Spleen (tissue), 11 donors: Measurements from ENCODE around the gene TFB2M. TPM values are rescaled to one million over a fixed set of nuclear protein-coding genes. Genes with fewer than 3 reads are reported as not detected.
"Not testable (repeated sequence)": the region's sequence is repeated elsewhere in the genome, so short reads cannot be mapped to it uniquely, and the experiment has no call there.

Experiments used
- DNase-seq: peaks from one replicate; pipeline ENCODE4 v3.0.0-alpha.2; 2020
- H3K27ac ChIP-seq, 8 donors: fragments of 200-600 bp; sonication (generic) in 7 of 8; 1 replicate in 4 of 8; 2 replicates in 4 of 8; pipeline versions ENCODE4 v1.5.0 to v1.8.0; 2016 to 2021; ENCODE audit warnings: inconsistent platforms in 4 of 8, mild to moderate bottlenecking in 4 of 8, moderate library complexity in 1 of 8
- H3K27me3 ChIP-seq, 7 donors: fragments of 200-600 bp; sonication (generic) in 6 of 7; replicated peaks in 1 of 7; 1 replicate in 4 of 7; 2 replicates in 3 of 7; pipeline versions ENCODE4 v1.5.0 to v1.8.0; 2016 to 2021; ENCODE audit warnings: inconsistent platforms in 3 of 7, mild to moderate bottlenecking in 1 of 7
- H3K36me3 ChIP-seq, 6 donors: fragments of 200-600 bp; sonication (generic) in 5 of 6; 1 replicate in 4 of 6; 2 replicates in 2 of 6; pipeline versions ENCODE4 v1.5.0 to v1.8.0; 2016 to 2021; ENCODE audit warnings: inconsistent platforms in 2 of 6
- H3K4me1 ChIP-seq, 6 donors: fragments of 200-600 bp; sonication (generic) in 5 of 6; 1 replicate in 3 of 6; 2 replicates in 3 of 6; pipeline versions ENCODE4 v1.5.0 to v1.8.0; 2016 to 2021; ENCODE audit warnings: inconsistent platforms in 3 of 6
- H3K4me3 ChIP-seq, 8 donors: fragments of 200-600 bp; sonication (generic) in 7 of 8; 1 replicate in 4 of 8; 2 replicates in 4 of 8; pipeline versions ENCODE4 v1.5.0 to v1.8.0; 2016 to 2021; ENCODE audit warnings: inconsistent platforms in 4 of 8, mild to moderate bottlenecking in 4 of 8, moderate library complexity in 2 of 8
- H3K9me3 ChIP-seq, 8 donors: fragments of 200-600 bp; sonication (generic) in 7 of 8; 1 replicate in 4 of 8; 2 replicates in 4 of 8; pipeline versions ENCODE4 v1.5.0 to v1.8.0; 2016 to 2021; ENCODE audit warnings: inconsistent platforms in 4 of 8
- CTCF ChIP-seq, 11 experiments: fragments of 200-600 bp in 7 of 11; fragments of 450-650 bp in 4 of 11; sonication (generic) in 4 of 11; IDR thresholded peaks in 8 of 11; conservative IDR thresholded peaks in 3 of 11; 1 replicate in 7 of 11; 2 replicates in 4 of 11; pipeline versions ENCODE4 v1.4.0 to v1.8.0; 2016 to 2021; ENCODE audit warnings: antibody characterized with exemption in 11 of 11, inconsistent platforms in 4 of 11, mild to moderate bottlenecking in 1 of 11
- POLR2A ChIP-seq, 3 donors: fragments of 450-650 bp; IDR thresholded peaks; one replicate each; pipeline ENCODE4 v1.5.1; 2017; ENCODE audit warnings: antibody characterized with exemption in 3 of 3, mild to moderate bottlenecking in 1 of 3
- POLR2AphosphoS5 ChIP-seq, 3 donors: sonication (generic); formaldehyde crosslinking; IDR thresholded peaks; one replicate each; pipeline ENCODE4 v1.5.1; 2017; ENCODE audit warnings: antibody characterized with exemption in 3 of 3
- WGBS, 5 donors: extraction: QIAGEN DNeasy Blood & Tissue Kit in 3 of 5; methylation state at CpG; one replicate each; pipeline versions ENCODE4 v1.1.5 to v1.1.7; 2013 to 2018; 5-methylcytosine and 5-hydroxymethylcytosine counted together
- intact Hi-C: fragments of 100-400 bp; cut with DNase I; formaldehyde crosslinking; loops from one replicate; pipeline ENCODE4 v1.15.0; 2023; ENCODE audit warnings: low total_unique reads
- polyA plus RNA-seq, 3 donors: library from polyadenylated mRNA; stranded (reverse); fragments of 200-250 nt; gene quantifications; one replicate each; pipeline ENCODE4 v1.2.1, GENCODE V29; 2013
- total RNA-seq, 7 donors: library from RNA; depleted of rRNA in 3 of 7; stranded (reverse); fragments of >200 nt in 3 of 7; fragmentation: NEBNext Ultra II Directional in 4 of 7; extraction: Animal tissue kit (Norgen Biotek cat#: 25700) in 4 of 7; gene quantifications; one replicate each; pipeline versions ENCODE4 v1.1.0 to v1.2.1, GENCODE V29; 2016 to 2021
- donor health status: healthy with polysubstance abuse.
- donor health status: DM: no; HTN: no; CAD: no; lungs with moderate emphysema.
- donor health status: DM: no; HTN: no; CAD: no.
- donor health status: Bipolar disorder and iron deficiency.
- donor health status: healthy.
- donor health status: DM: no; HTN: no; CAD: no.
- donor health status: DM: yes; HTN: yes; CAD: no.

Gene TFB2M
- total and polyA plus RNA-seq, 10 donors: 7.2 to 11.9 (median 8.8) TPM

DNA sequence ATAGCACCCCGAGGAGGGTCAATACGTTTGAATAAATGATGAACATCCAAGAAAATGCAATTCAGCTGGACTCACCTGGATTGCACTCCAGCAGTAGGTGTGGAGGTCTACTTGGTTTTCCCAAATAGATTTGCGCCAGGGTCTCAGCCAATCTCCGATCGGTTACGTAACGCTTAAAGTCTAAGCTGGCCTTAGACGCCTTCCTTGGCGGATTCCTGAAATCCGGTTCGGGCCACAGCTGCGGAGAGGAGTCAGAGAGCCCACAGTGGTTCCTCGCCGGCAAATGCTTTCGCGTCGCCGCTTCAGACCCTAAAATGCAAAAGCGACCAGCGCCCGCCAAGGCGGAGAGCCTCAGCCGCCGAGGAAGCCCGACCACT, 322 bp downstream of the TFB2M start:
- peaks cover 34 to 84% (median 59%) of the 10 kb centered on the region in 6 donors for H3K4me1 ChIP-seq
- intact Hi-C loops: no loop called here
- WGBS, 5 donors: 0 to 1% (median 0%) methylated on average over 12 to 25 of the region's 25 CpGs
- no peak for DNase-seq
- TF ChIP-seq CTCF (IDR thresholded peaks at IDR 0.05 in 8 of 11, conservative IDR thresholded peaks at IDR 0.05 in 3 of 11): no peak
- TF ChIP-seq POLR2A (IDR thresholded peaks at IDR 0.05): no peak
- TF ChIP-seq POLR2AphosphoS5 (IDR thresholded peaks at IDR 0.05): no peak
- peak overlapping the region; percentile 74 to 97 (median 94) for H3K4me3 ChIP-seq
- peaks cover 0 to 31% (median 2%) of the 10 kb centered on the region in 6 donors for H3K36me3 ChIP-seq
- H3K27me3 ChIP-seq: no peaks in the 10 kb centered on the region
- no peaks in the 10 kb centered on the region for H3K9me3 ChIP-seq
- peak overlapping the region; percentile 89 to 99 (median 98) for H3K27ac ChIP-seq

GRCh38 chr1:246564839-246565750, 966 bp downstream of the TFB2M start:
- no peaks in the 10 kb centered on the region for H3K9me3 ChIP-seq
- peak overlapping the region; percentile 74 to 97 (median 94) for H3K4me3 ChIP-seq
- H3K4me1 ChIP-seq: peaks cover 34 to 83% (median 55%) of the 10 kb centered on the region in 6 donors
- peaks cover 0 to 38% (median 9%) of the 10 kb centered on the region in 6 donors for H3K36me3 ChIP-seq
- TF ChIP-seq CTCF (IDR thresholded peaks at IDR 0.05 in 8 of 11, conservative IDR thresholded peaks at IDR 0.05 in 3 of 11): no peak
- no peak for TF ChIP-seq POLR2AphosphoS5 (IDR thresholded peaks at IDR 0.05)
- WGBS, 5 donors: 27 to 35% (median 33%) methylated on average over 33 of the region's 33 CpGs
- H3K27ac ChIP-seq: peak overlapping the region; percentile 89 to 99 (median 98)
- H3K27me3 ChIP-seq: no peaks in the 10 kb centered on the region
- peak; percentile 82 for DNase-seq
- intact Hi-C loops: no loop called here

DNA sequence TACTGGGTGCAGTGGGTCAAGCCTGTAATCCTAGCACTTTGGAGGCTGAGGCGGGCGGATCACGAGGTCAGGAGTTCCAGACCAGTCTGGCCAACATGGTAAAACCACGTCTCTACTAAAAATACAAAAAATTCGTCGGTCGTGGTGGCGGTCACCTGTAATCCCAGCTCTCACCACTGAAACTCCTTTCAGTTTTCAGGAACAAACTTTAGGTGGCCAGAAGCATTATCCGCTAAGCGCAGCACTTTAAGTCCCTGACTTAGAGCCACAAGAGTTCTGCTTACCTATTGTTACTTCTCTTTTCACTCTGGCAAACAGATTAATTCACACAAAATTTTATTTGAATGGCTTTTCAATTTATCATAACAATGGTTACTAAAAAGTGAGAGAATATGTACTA, 5.2 kb downstream of the TFB2M start:
- DNase-seq, H3K9me3 ChIP-seq, H3K4me3 ChIP-seq, H3K27ac ChIP-seq, H3K27me3 ChIP-seq, intact Hi-C loops: not testable (repeated sequence)
- Histone ChIP-seq H3K36me3 (peaks cover 3 to 80% (median 35%) of the 10 kb centered on the region in 6 donors), H3K4me1 (peaks cover 16 to 59% (median 22%) of the 10 kb centered on the region in 6 donors)
- WGBS, 5 donors: 85 to 93% (median 91%) methylated on average over 10 of the region's 10 CpGs

DNA sequence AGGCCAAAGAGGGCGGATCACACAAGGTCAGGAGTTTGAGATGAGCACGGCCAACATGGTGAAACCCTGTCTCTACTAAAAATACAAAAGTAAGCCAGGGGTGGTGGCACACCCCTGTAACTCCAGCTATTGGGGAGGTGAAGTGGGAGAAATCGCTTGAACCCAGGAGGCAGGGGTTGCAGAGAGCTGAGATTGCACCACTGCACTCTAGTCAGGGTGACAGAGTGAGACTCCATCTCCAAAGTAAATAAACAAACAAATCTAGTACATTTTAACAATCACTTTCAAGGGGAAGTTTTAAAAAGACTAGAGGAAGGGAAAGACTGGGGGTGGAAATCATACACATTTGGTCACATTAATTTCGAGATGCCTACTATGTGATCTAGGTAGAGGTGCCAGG, 6.8 kb downstream of the TFB2M start:
- Histone ChIP-seq H3K4me1 (peaks cover 5 to 45% (median 9%) of the 10 kb centered on the region in 6 donors), H3K27me3 (no peaks in the 10 kb centered on the region), H3K4me3 (no peak overlapping the region), H3K27ac (no peak overlapping the region), H3K9me3 (no peaks in the 10 kb centered on the region), H3K36me3 (peaks cover 3 to 96% (median 47%) of the 10 kb centered on the region in 6 donors)
- no peak for DNase-seq
- TF ChIP-seq CTCF (IDR thresholded peaks at IDR 0.05 in 8 of 11, conservative IDR thresholded peaks at IDR 0.05 in 3 of 11) (no peak), POLR2A (IDR thresholded peaks at IDR 0.05) (no peak), POLR2AphosphoS5 (IDR thresholded peaks at IDR 0.05) (no peak)
- intact Hi-C loops: no loop called here
- 92 to 97% (median 96%) methylated on average over 4 of the region's 4 CpGs for WGBS, 5 donors
